ENCODE data around the gene UFSP1. TPM values are rescaled to one million over a fixed set of nuclear protein-coding genes. Genes with fewer than 3 reads are reported as not detected.

UFSP1 gene
- total RNA-seq, 4 donors from 2014 or later, result 1.3 to 19.1 (median 3.7) TPM; not detected in 1

DNA sequence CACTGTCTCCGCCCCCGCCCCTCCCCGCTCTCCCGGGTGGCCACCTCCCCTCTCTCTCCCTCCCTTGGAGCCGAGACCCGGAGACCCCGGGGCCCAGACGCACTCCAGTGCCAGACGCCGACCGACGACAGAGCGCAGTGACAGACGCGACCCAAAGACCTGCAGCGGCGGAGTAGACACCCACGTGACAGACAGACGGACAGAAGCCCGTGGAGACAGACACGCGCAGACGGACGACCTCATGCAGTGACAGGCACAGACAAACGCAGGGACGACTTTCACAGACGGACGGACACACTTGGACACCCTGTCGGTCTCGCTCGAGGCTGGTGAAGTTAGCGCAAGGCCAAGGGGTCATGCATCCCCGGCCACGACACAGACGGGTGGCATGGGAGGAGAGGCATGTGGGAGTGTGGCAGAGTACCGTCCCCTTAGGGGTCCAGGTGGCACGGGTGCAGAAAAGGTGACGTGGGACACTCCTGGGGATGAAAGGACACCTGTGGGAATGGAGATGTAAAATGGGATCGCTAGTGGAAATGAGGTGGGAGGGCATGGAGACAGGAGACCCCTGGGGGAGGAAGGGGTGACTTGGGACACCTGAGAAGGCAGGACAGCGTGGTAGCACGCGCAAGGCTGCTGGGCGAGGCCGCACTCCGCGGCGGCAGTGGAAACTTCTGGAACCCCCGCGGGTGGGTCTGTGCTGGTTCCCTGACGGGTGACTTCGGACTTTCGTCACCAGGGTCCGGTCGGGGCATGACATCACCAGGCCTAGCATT lies 6.6 kb upstream of the UFSP1 start:
- Histone ChIP-seq H3K9me3 (no peaks in the 10 kb centered on the region), H3K4me1 (peaks cover 22 to 45% (median 31%) of the 10 kb centered on the region in 4 donors), H3K27me3 (peaks cover 54% of the 10 kb centered on the region), H3K36me3 (no peaks in the 10 kb centered on the region), H3K27ac (peak overlapping the region in 3 of 4 donors; percentile 19 to 31 (median 20)), H3K4me3 (peak overlapping the region in 3 of 4 donors; percentile 23 to 63 (median 44))
- intact Hi-C loops (cut with DNase I; ENCODE audit: low total_unique reads) (no loop called here), in situ Hi-C loops (cut with MboI; ENCODE audit: low pct_ligation_motif_present in 1 of 4, low pct_unique_long_range_greater_than_20kb in 1 of 4, low sequenced_read_pairs in 3 of 4) (loop anchor here in 2 of 4 donors (5.0 to 10.0 kb wide), 2 partner anchors 161 to 249 kb away; no protein-coding TSS in a partner anchor)
- TF ChIP-seq EP300 (IDR thresholded peaks at IDR 0.05; ENCODE audit: low read depth) (no peak), POLR2A (IDR thresholded peaks at IDR 0.05) (peak; percentile 44), POLR2AphosphoS5 (IDR thresholded peaks at IDR 0.05) (peak in 2 of 3 donors; percentile 7 to 72)
- TF ChIP-seq, protein P1, sequence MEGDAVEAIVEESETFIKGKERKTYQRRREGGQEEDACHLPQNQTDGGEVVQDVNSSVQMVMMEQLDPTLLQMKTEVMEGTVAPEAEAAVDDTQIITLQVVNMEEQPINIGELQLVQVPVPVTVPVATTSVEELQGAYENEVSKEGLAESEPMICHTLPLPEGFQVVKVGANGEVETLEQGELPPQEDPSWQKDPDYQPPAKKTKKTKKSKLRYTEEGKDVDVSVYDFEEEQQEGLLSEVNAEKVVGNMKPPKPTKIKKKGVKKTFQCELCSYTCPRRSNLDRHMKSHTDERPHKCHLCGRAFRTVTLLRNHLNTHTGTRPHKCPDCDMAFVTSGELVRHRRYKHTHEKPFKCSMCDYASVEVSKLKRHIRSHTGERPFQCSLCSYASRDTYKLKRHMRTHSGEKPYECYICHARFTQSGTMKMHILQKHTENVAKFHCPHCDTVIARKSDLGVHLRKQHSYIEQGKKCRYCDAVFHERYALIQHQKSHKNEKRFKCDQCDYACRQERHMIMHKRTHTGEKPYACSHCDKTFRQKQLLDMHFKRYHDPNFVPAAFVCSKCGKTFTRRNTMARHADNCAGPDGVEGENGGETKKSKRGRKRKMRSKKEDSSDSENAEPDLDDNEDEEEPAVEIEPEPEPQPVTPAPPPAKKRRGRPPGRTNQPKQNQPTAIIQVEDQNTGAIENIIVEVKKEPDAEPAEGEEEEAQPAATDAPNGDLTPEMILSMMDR (IDR thresholded peaks at IDR 0.05), result no peak
- 5 to 30% methylated on average over 4 to 48 of the region's 54 CpGs for WGBS, 2 donors (ENCODE audit: low coverage in 1 of 2)
- DNase-seq, result peak; percentile 78

DNA sequence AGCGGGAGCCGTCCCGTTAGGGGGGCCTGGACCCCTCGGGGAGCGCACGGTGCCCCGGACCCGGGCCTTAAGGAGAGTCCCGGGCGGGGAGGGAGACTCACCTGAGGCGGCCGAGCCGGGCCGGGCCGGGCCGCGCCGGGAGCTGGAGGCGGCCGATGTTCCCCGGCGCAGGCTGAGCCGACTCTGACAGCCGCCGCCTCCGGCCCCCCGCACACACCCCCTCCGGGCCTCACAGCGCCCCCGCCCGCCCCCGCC lies 6.1 kb upstream of the UFSP1 start, which contains the start of gene ACHE:
Gene ACHE, minus strand, starts transcription at position 188 of the 255 bp plus-strand sequence. CDS start 1,656 bp downstream, outside the sequence.
- H3K36me3 ChIP-seq, result no peaks in the 10 kb centered on the region
- H3K4me3 ChIP-seq, result peak within 1 kb of the TSS; percentile 23 to 63 (median 39)
- H3K27me3 ChIP-seq, result peaks cover 54% of the 10 kb centered on the region
- H3K27ac ChIP-seq, result peak within 1 kb of the TSS; percentile 10 to 31 (median 20)
- DNase-seq, result no peak
- no CpG with 5 or more reads among the region's 32 CpGs for WGBS, 2 donors (ENCODE audit: low coverage in 1 of 2)
- no peak for TF ChIP-seq POLR2A (IDR thresholded peaks at IDR 0.05)
- intact Hi-C loops (cut with DNase I; ENCODE audit: low total_unique reads) (no loop called here), in situ Hi-C loops (cut with MboI; ENCODE audit: low pct_ligation_motif_present in 1 of 4, low pct_unique_long_range_greater_than_20kb in 1 of 4, low sequenced_read_pairs in 3 of 4) (loop anchor here in 2 of 4 donors (5.0 to 10.0 kb wide), 2 partner anchors 162 to 249 kb away; no protein-coding TSS in a partner anchor)
- H3K4me1 ChIP-seq, result peaks cover 27 to 50% (median 35%) of the 10 kb centered on the region in 4 donors
- no peaks in the 10 kb centered on the region for H3K9me3 ChIP-seq

DNA sequence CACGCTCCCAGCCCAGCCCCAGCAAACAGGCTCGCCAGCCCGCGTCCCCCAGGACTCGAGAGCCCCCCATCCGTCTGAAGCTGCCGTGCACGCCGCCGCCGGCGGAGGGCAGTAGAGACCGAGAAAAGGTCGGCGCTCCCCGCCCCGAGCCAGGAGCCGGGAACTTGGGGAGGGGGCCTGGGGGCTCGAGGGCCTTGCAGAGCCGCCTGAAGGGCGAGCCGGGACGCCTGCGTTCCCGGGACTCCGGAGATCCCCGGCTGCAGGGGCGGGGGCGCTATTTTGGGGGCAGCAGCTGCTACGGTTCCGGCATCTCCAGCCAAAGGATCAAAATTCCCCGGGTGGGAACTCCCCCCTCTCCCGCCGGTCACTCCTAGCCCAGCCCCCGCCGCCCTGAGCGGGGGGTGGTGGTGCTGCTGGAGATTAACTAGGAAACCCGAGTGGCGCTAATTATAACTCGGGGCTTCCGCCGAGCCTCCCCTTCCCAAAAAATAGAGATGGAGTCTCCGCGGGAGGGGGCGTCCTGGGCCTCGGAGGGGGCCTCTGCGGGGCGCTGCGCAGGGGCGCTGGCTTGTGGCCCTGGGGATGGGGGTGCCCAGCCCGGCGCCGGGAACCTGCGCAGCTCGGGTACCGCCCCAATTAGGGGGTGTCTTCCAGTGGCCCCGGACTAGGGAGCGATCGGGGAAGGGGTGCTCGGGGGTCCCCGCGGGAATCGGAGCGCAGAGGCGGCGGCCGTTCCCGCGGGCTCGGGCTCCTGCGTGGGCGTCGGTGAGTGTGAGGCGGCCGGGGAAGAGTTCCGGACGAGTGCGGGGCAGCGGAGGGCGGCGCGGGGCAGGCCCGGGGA lies 5.6 kb upstream of the UFSP1 start:
- in situ Hi-C loops (cut with MboI; ENCODE audit: low pct_ligation_motif_present in 1 of 4, low pct_unique_long_range_greater_than_20kb in 1 of 4, low sequenced_read_pairs in 3 of 4), result loop anchor here in 3 of 4 donors (5.0 to 10.0 kb wide), 3 partner anchors 162 to 250 kb away; no protein-coding TSS in a partner anchor
- H3K27me3 ChIP-seq, result peaks cover 54% of the 10 kb centered on the region
- peak; percentile 62 for DNase-seq
- peaks cover 32 to 56% (median 40%) of the 10 kb centered on the region in 4 donors for H3K4me1 ChIP-seq
- peak overlapping the region; percentile 23 to 63 (median 39) for H3K4me3 ChIP-seq
- H3K9me3 ChIP-seq, result no peaks in the 10 kb centered on the region
- 1% methylated on average over 28 of the region's 83 CpGs; no CpG with 5 or more reads in 1 of the 2 donors for WGBS, 2 donors (ENCODE audit: low coverage in 1 of 2)
- no peaks in the 10 kb centered on the region for H3K36me3 ChIP-seq
- intact Hi-C loops (cut with DNase I; ENCODE audit: low total_unique reads), result loop anchor here (5.0 kb wide), 1 partner anchor 182 kb away; no protein-coding TSS in a partner anchor
- TF ChIP-seq, protein P1 (IDR thresholded peaks at IDR 0.05), result peak; percentile 82 to 92 (median 86)
- no peak for TF ChIP-seq POLR2AphosphoS5 (IDR thresholded peaks at IDR 0.05)
- peak overlapping the region; percentile 1 to 31 (median 14) for H3K27ac ChIP-seq

DNA sequence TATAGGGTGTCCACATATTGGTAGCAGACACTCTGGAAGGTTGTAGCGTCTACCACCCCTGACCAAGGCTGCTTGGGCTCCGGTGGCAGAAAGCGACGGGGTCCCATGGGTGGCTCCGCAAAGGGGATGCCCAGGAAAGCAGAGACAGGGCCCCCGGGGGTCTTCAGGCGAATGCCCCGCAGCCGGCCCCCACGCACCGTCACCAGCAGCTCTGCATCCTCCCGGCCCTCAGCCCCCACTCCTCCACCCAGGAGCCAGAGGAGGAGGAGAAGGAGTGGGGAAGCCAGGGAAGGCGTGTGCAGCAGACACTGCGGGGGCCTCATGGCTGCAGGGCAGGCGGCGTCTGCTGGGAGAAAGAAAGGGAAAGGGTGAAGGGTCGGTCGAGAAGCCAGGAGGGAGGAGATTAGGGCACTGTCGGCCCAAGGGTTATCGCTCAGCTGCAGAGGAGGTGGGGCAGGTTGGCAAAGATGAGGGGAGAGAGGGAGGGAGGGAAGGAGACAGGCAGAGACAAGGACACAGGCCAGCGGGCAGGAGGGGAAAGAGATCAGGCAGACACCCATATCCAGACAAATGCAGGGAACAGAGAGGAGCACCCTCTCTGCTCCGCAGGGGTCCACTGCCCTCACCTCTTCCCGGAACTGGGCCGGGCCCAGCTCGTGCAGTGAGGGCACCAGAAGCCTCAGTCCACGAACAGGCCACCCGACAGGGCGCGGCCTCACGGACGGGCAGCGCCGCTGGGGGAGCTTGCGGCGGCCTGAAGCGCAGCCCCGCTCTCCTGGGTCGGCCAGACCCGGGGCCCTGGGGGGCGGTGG lies 4.6 kb upstream of the UFSP1 start:
- intact Hi-C loops (cut with DNase I; ENCODE audit: low total_unique reads) (loop anchor here (5.0 kb wide), 1 partner anchor 183 kb away; no protein-coding TSS in a partner anchor), in situ Hi-C loops (cut with MboI; ENCODE audit: low pct_ligation_motif_present in 1 of 4, low pct_unique_long_range_greater_than_20kb in 1 of 4, low sequenced_read_pairs in 3 of 4) (loop anchor here in 2 of 4 donors (5.0 to 10.0 kb wide), 2 partner anchors 168 to 251 kb away; no protein-coding TSS in a partner anchor)
- peaks cover 32 to 59% (median 42%) of the 10 kb centered on the region in 4 donors for H3K4me1 ChIP-seq
- peaks cover 50% of the 10 kb centered on the region for H3K27me3 ChIP-seq
- 23 to 51% methylated on average over 5 to 38 of the region's 40 CpGs for WGBS, 2 donors (ENCODE audit: low coverage in 1 of 2)
- no peaks in the 10 kb centered on the region for H3K36me3 ChIP-seq
- H3K4me3 ChIP-seq, result peak overlapping the region in 2 of 4 donors; percentile 44 to 63
- H3K9me3 ChIP-seq, result no peaks in the 10 kb centered on the region
- H3K27ac ChIP-seq, result peak overlapping the region in 1 of 4 donors; percentile 19
- TF ChIP-seq, protein P1 (IDR thresholded peaks at IDR 0.05), result no peak
- no peak for TF ChIP-seq POLR2A (IDR thresholded peaks at IDR 0.05)
- no peak for TF ChIP-seq POLR2AphosphoS5 (IDR thresholded peaks at IDR 0.05)
- no peak for DNase-seq

All from transverse colon (tissue), 4 donors.